Small intestine (tissue), 7 donors: ENCODE data around the gene MRPS24. TPM values are rescaled to one million over a fixed set of nuclear protein-coding genes. Genes with fewer than 3 reads are reported as not detected.
"Not testable (repeated sequence)": the region's sequence is repeated elsewhere in the genome, so short reads cannot be mapped to it uniquely, and the experiment has no call there.

Source experiments
- DNase-seq, 2 donors: peaks; one replicate each; pipeline versions ENCODE4 v3.0.0 to v3.0.0-alpha.2; 2013
- FAIRE-seq: peaks from 2 replicates; lab custom pipeline; 2012; peaks lifted over from hg19 to GRCh38; lab: Jason Lieb, UNC
- H3K27ac ChIP-seq, 3 donors: one replicate each; pipeline ENCODE4 v1.5.1; 2013; ENCODE audit warnings: low read length in 2 of 3, mild to moderate bottlenecking in 2 of 3, control low read depth in 1 of 3, inconsistent platforms in 1 of 3, low read depth in 1 of 3, moderate library complexity in 1 of 3
- H3K27me3 ChIP-seq, 3 donors: one replicate each; pipeline ENCODE4 v1.6.1; 2013; ENCODE audit warnings: low read length in 3 of 3, inconsistent platforms in 1 of 3; ENCODE audit not compliant: control insufficient read depth in 3 of 3, insufficient read depth in 3 of 3
- H3K36me3 ChIP-seq, 3 donors: one replicate each; pipeline ENCODE4 v1.6.1; 2013; ENCODE audit warnings: low read length in 3 of 3, inconsistent platforms in 1 of 3, low read depth in 1 of 3, mild to moderate bottlenecking in 1 of 3, moderate library complexity in 1 of 3; ENCODE audit not compliant: control insufficient read depth in 3 of 3, insufficient read depth in 2 of 3
- H3K4me1 ChIP-seq, 3 donors: one replicate each; pipeline ENCODE4 v1.6.1; 2013; ENCODE audit warnings: low read length in 2 of 3, inconsistent platforms in 1 of 3, low read depth in 1 of 3, mild to moderate bottlenecking in 1 of 3, moderate library complexity in 1 of 3; ENCODE audit not compliant: control insufficient read depth in 3 of 3, insufficient read depth in 2 of 3
- H3K4me3 ChIP-seq, 3 donors: one replicate each; pipeline ENCODE4 v1.5.1; 2013; ENCODE audit warnings: low read length in 3 of 3, control low read depth in 1 of 3, inconsistent platforms in 1 of 3, low read depth in 1 of 3, mild to moderate bottlenecking in 1 of 3, moderate library complexity in 1 of 3
- H3K9me3 ChIP-seq, 2 donors: one replicate each; pipeline ENCODE4 v1.6.1; 2013; ENCODE audit warnings: low read depth in 1 of 2, low read length in 1 of 2; ENCODE audit not compliant: control insufficient read depth in 2 of 2, insufficient read depth in 1 of 2
- WGBS, 3 donors: extraction: QIAGEN DNeasy Blood & Tissue Kit; methylation state at CpG; one replicate each; pipeline ENCODE4 v1.1.7; 2013; 5-methylcytosine and 5-hydroxymethylcytosine counted together
- polyA plus RNA-seq, 4 donors: library from polyadenylated mRNA; stranded (reverse) in 3 of 4; unstranded in 1 of 4; fragments of 200-250 nt in 3 of 4; fragments of 120-200 nt in 1 of 4; gene quantifications; one replicate each; pipeline versions ENCODE4 v1.2.1 to v1.2.3, GENCODE V29; 2013
- donor health status: healthy with polysubstance abuse.
- donor health status: control.
- donor health status: control.
- donor health status: Bipolar disorder and iron deficiency.
- donor health status: healthy.

The MRPS24 gene
- polyA plus RNA-seq, 4 donors, result 88.9 to 174 (median 134) TPM

GRCh38 chr7:43844257-43844656 lies 25.1 kb downstream of the MRPS24 start:
- H3K36me3 ChIP-seq, result no peaks in the 10 kb centered on the region
- no peak overlapping the region for H3K27ac ChIP-seq
- no peak overlapping the region for H3K4me3 ChIP-seq
- no peaks in the 10 kb centered on the region for H3K9me3 ChIP-seq
- no peaks in the 10 kb centered on the region for H3K4me1 ChIP-seq
- no peaks in the 10 kb centered on the region for H3K27me3 ChIP-seq
- DNase-seq (no peak), FAIRE-seq (no peak)
- WGBS, 3 donors, result 89 to 94% (median 94%) methylated on average over 2 of the region's 2 CpGs

- no peak overlapping the region for H3K27ac ChIP-seq
- FAIRE-seq (no peak), DNase-seq (no peak)
- H3K36me3 ChIP-seq, result no peaks in the 10 kb centered on the region
- no peaks in the 10 kb centered on the region for H3K9me3 ChIP-seq
- peaks cover 0 to 2% (median 0%) of the 10 kb centered on the region in 3 donors for H3K4me1 ChIP-seq
- no peak overlapping the region for H3K4me3 ChIP-seq
- no peaks in the 10 kb centered on the region for H3K27me3 ChIP-seq
- 86 to 94% (median 87%) methylated on average over 4 of the region's 4 CpGs for WGBS, 3 donors
These were observed 26.0 kb downstream of the MRPS24 start for GRCh38 chr7:43843296-43843695.

DNA sequence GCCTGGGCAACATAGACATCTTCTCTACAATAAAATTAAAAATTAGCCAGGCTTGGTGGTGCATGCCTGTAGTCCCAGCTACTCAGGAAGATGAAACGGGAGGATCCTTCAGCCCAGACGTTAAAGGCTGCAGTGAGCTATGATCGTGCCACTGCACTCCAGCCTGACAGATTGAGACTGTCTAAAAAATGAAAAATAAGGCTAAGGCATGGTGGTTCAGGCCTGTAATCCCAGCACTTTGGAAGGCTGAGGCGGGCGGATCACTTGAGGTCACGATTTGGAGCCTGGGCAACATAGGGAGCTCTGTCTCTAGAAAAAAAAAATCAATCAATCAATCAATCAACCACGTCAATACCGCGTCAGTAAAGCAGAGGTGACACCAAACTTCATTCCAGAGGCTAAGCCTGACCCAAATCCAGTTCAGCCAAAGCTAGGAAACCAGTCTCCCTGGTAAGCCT lies 31.1 kb downstream of the MRPS24 start:
- FAIRE-seq (no peak), DNase-seq (peak in 1 of 2 donors; percentile 3)
- Histone ChIP-seq H3K36me3 (no peaks in the 10 kb centered on the region), H3K4me3 (no peak overlapping the region), H3K27me3 (no peaks in the 10 kb centered on the region), H3K27ac (no peak overlapping the region), H3K9me3 (peaks cover 0 to 3% of the 10 kb centered on the region in 2 donors), H3K4me1 (peaks cover 0 to 2% (median 2%) of the 10 kb centered on the region in 3 donors)
- 63 to 80% (median 63%) methylated on average over 9 of the region's 9 CpGs for WGBS, 3 donors

GRCh38 chr7:43834463-43835251 lies 34.7 kb downstream of the MRPS24 start:
- Histone ChIP-seq H3K27me3 (no peaks in the 10 kb centered on the region), H3K4me3 (peak overlapping the region in 1 of 3 donors; percentile 30), H3K36me3 (no peaks in the 10 kb centered on the region), H3K27ac (peak overlapping the region in 1 of 3 donors; percentile 57), H3K4me1 (peaks cover 0 to 2% (median 2%) of the 10 kb centered on the region in 3 donors), H3K9me3 (peaks cover 0 to 13% of the 10 kb centered on the region in 2 donors)
- peak; percentile 51 to 81 for DNase-seq
- no peak for FAIRE-seq
- 44 to 61% (median 57%) methylated on average over 8 of the region's 8 CpGs for WGBS, 3 donors

- not testable (repeated sequence) for H3K27ac ChIP-seq, FAIRE-seq, H3K27me3 ChIP-seq, H3K4me1 ChIP-seq, H3K36me3 ChIP-seq, H3K4me3 ChIP-seq, DNase-seq
- peaks cover 0 to 13% of the 10 kb centered on the region in 2 donors for H3K9me3 ChIP-seq
These were observed 38.4 kb downstream of the MRPS24 start for GRCh38 chr7:43830917-43831316.

DNA sequence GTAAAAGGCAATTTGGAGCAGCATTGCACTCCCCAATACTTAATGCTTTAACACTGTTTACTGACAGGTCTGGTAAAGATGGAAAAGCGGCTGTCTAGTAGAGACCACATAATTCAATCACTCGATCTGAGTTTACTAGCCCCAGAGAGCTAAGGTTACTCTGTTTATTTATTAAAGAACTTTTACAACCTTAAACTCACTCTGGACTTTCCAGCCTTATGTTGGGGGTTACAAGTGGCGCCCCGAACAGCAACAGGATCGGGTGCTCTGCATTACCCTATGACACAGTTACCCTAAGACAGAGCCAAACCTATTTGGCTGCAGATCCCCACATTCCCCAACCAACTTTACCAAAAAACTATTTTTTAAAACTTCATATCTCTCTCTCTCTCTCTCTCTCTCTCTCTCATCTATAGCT lies 43.9 kb downstream of the MRPS24 start:
- Histone ChIP-seq H3K36me3 (no peaks in the 10 kb centered on the region), H3K4me3 (no peak overlapping the region), H3K9me3 (peaks cover 0 to 4% of the 10 kb centered on the region in 2 donors), H3K27ac (no peak overlapping the region), H3K4me1 (peaks cover 0 to 10% (median 4%) of the 10 kb centered on the region in 3 donors), H3K27me3 (peaks cover 0 to 5% (median 4%) of the 10 kb centered on the region in 3 donors)
- no peak for FAIRE-seq
- peak; percentile 12 to 29 for DNase-seq
- WGBS, 3 donors, result 9 to 47% (median 45%) methylated on average over 5 of the region's 5 CpGs

- peak; percentile 18 to 54 for DNase-seq
These were observed 44.4 kb downstream of the MRPS24 start for GRCh38 chr7:43824963-43825362.

GRCh38 chr7:43824513-43824912 lies 44.8 kb downstream of the MRPS24 start:
- H3K27me3 ChIP-seq, H3K9me3 ChIP-seq, H3K4me1 ChIP-seq, FAIRE-seq, H3K4me3 ChIP-seq, H3K36me3 ChIP-seq, H3K27ac ChIP-seq: not testable (repeated sequence)
- 18 to 48% (median 38%) methylated on average over 12 of the region's 12 CpGs for whole genome bisulfite sequencing, 3 donors
- DNase-seq, result peak; percentile 6 to 36

More at GRCh38 chr7:43824963-43825362, 44.4 kb downstream of the MRPS24 start:
- Histone ChIP-seq H3K9me3 (peaks cover 0 to 2% of the 10 kb centered on the region in 2 donors), H3K27ac (no peak overlapping the region), H3K4me1 (peaks cover 0 to 10% (median 4%) of the 10 kb centered on the region in 3 donors), H3K36me3 (no peaks in the 10 kb centered on the region), H3K27me3 (peaks cover 0 to 5% (median 4%) of the 10 kb centered on the region in 3 donors), H3K4me3 (no peak overlapping the region)
- WGBS, 3 donors, result 5 to 19% (median 11%) methylated on average over 1 of the region's 1 CpG
- no peak for FAIRE-seq
